Stimulated activated CD4-positive, alpha-beta T cell treated with anti-CD3 and anti-CD28 coated beads, Interleukin-2, amount 100 ng/mL, for 48 hours (primary cell): ENCODE results near the gene CWC15.
"Not testable (repeated sequence)": the region's sequence is repeated elsewhere in the genome, so short reads cannot be mapped to it uniquely, and the experiment has no call there.

Experiments used
- DNase-seq, 2 donors: peaks; one replicate each; pipeline ENCODE4 v3.0.0-alpha.2; 2020

Gene CWC15

GRCh38 chr11:94948070-94948617 lies 25.2 kb downstream of the CWC15 start:
- DNase-seq: no peak

- no peak for DNase-seq
Observed at GRCh38 chr11:94946812-94947211, 26.5 kb downstream of the CWC15 start.

GRCh38 chr11:94941131-94941530 lies 32.2 kb downstream of the CWC15 start:
- no peak for DNase-seq

- no peak for DNase-seq
Observed at GRCh38 chr11:94939346-94939745, 34.0 kb downstream of the CWC15 start.

GRCh38 chr11:94938095-94939055 lies 35.0 kb downstream of the CWC15 start:
- DNase-seq: no peak

GRCh38 chr11:94934846-94935245 lies 38.5 kb downstream of the CWC15 start:
- no peak for DNase-seq

- DNase-seq: no peak
Observed at GRCh38 chr11:94934362-94934761, 39.0 kb downstream of the CWC15 start.

GRCh38 chr11:94933223-94934130 lies 39.9 kb downstream of the CWC15 start:
- no peak for DNase-seq

- DNase-seq: no peak
Observed at GRCh38 chr11:94932503-94932902, 40.9 kb downstream of the CWC15 start.

- DNase-seq: not testable (repeated sequence)
Observed at GRCh38 chr11:94932072-94932471, 41.3 kb downstream of the CWC15 start.

GRCh38 chr11:94928117-94928990 lies 45.0 kb downstream of the CWC15 start:
- DNase-seq: no peak

GRCh38 chr11:94926698-94927237 lies 46.6 kb downstream of the CWC15 start:
- DNase-seq: no peak

GRCh38 chr11:94926271-94926625 lies 47.1 kb downstream of the CWC15 start:
- no peak for DNase-seq

GRCh38 chr11:94925422-94926270 lies 47.7 kb downstream of the CWC15 start:
- no peak for DNase-seq

GRCh38 chr11:94924612-94925011 lies 48.7 kb downstream of the CWC15 start:
- DNase-seq: no peak

GRCh38 chr11:94924171-94924572 lies 49.2 kb downstream of the CWC15 start:
- DNase-seq: no peak

GRCh38 chr11:94923004-94923334 lies 50.4 kb downstream of the CWC15 start:
- DNase-seq: no peak

- DNase-seq: no peak
Observed at GRCh38 chr11:94922321-94923003, 50.9 kb downstream of the CWC15 start.

GRCh38 chr11:94920311-94920710 lies 53.0 kb downstream of the CWC15 start:
- DNase-seq: no peak

- DNase-seq: not testable (repeated sequence)
Observed at GRCh38 chr11:94913718-94914394, 59.5 kb downstream of the CWC15 start.
